ENCODE data around the gene GIGYF1.

DNA sequence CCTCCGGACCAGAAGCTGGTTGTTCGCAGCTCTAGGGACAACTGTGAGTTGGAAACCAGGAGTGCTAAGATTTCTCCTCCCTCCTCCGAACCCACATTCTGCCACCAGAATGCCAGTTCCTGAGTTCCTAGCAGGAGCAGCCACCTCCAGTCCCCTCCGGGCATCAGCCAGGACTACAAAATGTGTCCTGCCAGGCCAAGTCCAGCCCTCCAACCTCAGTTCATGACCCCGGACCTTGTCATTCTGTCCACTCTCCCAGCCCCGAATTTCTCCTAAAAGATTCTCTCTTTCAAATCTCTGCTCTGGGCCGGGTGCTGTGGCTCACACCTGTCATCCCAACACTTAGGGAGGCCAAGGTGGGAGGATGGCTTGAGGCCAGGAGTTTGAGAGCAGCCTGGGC is 41.7 kb upstream of the GIGYF1 start:
- TF ChIP-seq, protein P1, sequence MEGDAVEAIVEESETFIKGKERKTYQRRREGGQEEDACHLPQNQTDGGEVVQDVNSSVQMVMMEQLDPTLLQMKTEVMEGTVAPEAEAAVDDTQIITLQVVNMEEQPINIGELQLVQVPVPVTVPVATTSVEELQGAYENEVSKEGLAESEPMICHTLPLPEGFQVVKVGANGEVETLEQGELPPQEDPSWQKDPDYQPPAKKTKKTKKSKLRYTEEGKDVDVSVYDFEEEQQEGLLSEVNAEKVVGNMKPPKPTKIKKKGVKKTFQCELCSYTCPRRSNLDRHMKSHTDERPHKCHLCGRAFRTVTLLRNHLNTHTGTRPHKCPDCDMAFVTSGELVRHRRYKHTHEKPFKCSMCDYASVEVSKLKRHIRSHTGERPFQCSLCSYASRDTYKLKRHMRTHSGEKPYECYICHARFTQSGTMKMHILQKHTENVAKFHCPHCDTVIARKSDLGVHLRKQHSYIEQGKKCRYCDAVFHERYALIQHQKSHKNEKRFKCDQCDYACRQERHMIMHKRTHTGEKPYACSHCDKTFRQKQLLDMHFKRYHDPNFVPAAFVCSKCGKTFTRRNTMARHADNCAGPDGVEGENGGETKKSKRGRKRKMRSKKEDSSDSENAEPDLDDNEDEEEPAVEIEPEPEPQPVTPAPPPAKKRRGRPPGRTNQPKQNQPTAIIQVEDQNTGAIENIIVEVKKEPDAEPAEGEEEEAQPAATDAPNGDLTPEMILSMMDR (IDR thresholded peaks at IDR 0.05 in 4 of 5, conservative IDR thresholded peaks at IDR 0.05 in 1 of 5) = no peak
- TF ChIP-seq POLR2A (IDR thresholded peaks at IDR 0.05) = no peak
